Measurements from ENCODE around the gene STX1B.

DNA sequence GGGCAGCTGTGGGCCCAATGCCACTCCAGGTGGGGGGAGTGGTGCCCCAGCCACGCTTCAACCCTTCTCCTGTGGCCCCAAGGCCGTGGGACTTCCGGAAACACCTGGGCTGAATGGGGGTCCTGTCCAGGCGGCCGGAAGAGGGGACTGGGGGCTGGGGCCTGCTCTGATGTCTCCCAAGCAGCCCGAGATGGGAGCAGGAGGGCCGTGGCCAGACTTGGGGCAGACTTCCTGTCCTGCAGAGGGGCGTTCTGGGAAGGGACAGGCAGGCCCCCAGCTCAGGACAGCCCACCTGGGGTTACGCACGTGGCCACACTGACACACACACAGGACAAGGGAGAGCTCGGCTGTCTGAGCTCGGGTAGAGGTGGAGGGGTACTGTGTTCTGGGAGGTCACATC lies 20.3 kb downstream of the STX1B start:
- TF ChIP-seq, protein P1, sequence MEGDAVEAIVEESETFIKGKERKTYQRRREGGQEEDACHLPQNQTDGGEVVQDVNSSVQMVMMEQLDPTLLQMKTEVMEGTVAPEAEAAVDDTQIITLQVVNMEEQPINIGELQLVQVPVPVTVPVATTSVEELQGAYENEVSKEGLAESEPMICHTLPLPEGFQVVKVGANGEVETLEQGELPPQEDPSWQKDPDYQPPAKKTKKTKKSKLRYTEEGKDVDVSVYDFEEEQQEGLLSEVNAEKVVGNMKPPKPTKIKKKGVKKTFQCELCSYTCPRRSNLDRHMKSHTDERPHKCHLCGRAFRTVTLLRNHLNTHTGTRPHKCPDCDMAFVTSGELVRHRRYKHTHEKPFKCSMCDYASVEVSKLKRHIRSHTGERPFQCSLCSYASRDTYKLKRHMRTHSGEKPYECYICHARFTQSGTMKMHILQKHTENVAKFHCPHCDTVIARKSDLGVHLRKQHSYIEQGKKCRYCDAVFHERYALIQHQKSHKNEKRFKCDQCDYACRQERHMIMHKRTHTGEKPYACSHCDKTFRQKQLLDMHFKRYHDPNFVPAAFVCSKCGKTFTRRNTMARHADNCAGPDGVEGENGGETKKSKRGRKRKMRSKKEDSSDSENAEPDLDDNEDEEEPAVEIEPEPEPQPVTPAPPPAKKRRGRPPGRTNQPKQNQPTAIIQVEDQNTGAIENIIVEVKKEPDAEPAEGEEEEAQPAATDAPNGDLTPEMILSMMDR (IDR thresholded peaks at IDR 0.05 in 4 of 5, conservative IDR thresholded peaks at IDR 0.05 in 1 of 5), result no peak
- no peak for TF ChIP-seq POLR2A (IDR thresholded peaks at IDR 0.05)
